Renal pelvis (tissue), 4 donors: ENCODE data around the gene SSH2. TPM values are rescaled to one million over a fixed set of nuclear protein-coding genes. Genes with fewer than 3 reads are reported as not detected.
"Not testable (repeated sequence)": the region's sequence is repeated elsewhere in the genome, so short reads cannot be mapped to it uniquely, and the experiment has no call there.

Experiments used
- DNase-seq: peaks from one replicate; pipeline ENCODE4 v3.0.0-alpha.2; 2013
- polyA plus RNA-seq, 3 donors: library from polyadenylated mRNA; unstranded; fragments of 120-200 nt; gene quantifications; one replicate each; pipeline ENCODE4 v1.2.1, GENCODE V29; 2013; ENCODE audit not compliant: insufficient read length in 3 of 3

The SSH2 gene
- polyA plus RNA-seq, 3 donors, result 16.2 to 19.8 (median 18.7) TPM

DNA sequence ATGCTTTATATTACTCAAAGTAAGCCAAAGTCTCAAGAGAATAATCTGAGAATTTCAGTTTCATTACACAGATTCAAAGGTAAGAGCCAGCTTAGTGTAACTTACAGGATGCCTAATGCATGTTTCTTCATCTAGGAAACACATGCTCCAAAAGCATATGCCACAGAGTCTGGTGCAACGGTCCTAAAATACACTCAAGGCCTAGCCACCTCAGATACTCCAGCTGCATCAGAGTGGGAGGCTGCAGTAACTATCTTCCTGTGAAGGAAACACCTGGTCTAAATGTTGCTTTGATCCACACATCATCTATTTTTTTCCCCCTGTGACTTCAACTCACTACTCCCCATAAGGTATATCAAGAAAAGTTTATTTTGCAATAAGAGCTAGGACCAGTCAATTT lies 255.7 kb downstream of the SSH2 start:
- DNase-seq, result no peak

- DNase-seq, result no peak
Observed at GRCh38 chr17:29671661-29672060, 258.4 kb downstream of the SSH2 start.

GRCh38 chr17:29669266-29669665 lies 260.8 kb downstream of the SSH2 start:
- no peak for DNase-seq

- no peak for DNase-seq
Observed at GRCh38 chr17:29667969-29668368, 262.1 kb downstream of the SSH2 start.

GRCh38 chr17:29665481-29665810 lies 264.6 kb downstream of the SSH2 start:
- DNase-seq, result no peak

DNA sequence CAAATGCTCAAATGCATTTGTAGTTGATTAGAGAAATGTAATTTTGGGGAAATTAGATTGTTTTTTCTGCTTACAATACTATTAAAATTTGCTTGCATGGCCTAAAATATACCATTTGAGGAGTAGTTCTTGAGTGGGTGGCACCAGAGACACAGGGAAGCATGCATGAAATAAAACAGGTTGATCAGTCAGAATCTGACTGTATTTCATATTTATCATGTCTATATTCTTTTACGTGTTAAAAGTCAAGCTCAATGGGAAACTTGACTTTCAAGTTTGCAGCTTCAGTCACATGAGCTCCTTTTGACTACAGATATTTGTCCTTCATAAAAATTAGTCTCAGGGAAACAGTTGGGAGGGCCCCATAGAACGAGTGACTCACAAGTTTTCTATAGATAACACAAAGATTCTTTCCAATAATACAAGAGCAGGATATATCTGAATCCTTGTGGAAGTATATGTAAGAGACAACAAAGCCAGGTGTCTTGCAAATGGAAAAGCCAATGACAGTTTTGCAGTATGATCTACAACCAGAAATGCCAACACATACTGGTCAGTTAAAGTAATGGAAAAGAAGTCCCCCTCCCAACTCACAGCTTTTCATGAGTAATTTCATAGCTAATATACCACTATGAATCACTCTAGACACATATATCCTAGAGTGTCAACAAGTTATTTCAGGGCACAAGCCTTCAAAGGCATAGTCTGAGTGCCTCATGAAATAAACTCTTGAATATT lies 265.1 kb downstream of the SSH2 start:
- no peak for DNase-seq

DNA sequence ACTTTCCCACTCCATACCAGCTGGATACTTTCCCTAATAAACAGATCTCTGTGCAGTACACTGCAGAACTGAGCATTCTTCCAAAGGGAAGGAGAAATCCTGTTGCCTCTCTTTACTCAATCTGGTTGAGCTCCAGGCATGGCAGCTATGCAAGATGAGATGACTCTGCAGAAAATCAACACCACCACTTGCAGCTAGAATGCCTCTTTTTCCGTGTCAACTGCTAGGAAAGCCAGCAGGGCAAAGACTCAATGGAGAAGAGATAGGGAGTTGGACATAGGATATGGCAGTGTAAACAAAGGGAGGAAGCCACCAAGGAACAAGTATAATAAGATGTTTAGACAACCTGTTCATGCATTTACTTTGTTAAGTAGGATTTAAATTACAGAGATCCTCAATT lies 266.9 kb downstream of the SSH2 start:
- DNase-seq, result no peak

DNA sequence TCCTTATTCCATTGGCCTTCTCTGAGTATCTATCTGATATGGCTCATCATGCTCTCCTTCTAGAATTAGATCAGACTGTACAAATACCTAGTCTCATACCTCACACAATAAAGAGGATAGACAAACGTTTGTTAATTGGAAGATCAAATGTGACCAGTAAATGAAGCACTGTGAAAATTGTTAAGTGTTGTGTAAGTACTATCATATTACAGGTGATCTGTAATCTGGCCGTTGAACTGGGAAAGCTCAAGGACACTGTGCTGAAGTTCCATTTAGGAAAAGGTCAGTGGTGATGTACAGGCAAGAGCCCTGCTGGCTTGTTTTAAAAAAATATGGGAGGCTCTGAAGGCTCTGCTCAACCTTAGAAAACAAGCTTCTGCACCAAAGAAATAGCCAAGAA lies 268.8 kb downstream of the SSH2 start:
- DNase-seq, result no peak

DNA sequence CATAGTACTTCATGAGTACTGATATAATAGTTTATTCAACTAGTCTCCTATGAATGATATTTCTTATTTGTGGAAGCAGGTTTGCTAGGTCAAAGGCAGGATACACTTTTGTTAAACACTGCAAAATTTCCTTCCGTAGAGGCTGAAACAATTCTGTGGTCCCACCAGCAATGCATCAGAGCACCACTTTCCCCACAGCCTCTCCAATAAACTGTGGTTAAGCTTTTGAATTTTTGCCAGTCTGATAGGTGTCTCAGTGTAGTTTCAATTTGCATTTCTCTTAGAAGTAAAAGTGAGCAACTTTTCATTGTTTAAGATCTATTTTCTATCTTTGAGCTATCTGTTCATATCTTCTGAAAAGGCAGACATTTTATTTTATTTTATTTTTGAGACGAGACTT lies 270.9 kb downstream of the SSH2 start:
- no peak for DNase-seq

DNA sequence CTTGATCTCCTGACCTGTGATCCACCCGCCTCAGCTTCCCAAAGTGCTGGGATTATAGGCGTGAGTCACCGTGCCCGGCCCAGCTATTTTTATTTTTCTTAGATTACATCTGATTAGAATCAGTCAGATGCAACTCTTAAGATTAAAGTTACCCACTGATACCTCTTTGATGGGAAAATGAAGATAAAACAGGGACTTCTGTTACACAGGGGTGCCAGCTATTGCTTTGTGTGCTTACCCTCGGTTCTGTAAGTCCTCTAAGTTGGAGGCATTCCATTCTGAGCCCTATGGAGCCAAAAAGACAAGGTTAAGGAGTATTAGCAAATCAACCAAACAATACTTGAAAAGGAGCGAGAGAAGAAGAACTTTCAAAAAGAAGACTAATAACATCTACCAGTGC lies 274.7 kb downstream of the SSH2 start:
- DNase-seq, result no peak

GRCh38 chr17:29653995-29654714 lies 275.9 kb downstream of the SSH2 start:
- DNase-seq, result no peak

DNA sequence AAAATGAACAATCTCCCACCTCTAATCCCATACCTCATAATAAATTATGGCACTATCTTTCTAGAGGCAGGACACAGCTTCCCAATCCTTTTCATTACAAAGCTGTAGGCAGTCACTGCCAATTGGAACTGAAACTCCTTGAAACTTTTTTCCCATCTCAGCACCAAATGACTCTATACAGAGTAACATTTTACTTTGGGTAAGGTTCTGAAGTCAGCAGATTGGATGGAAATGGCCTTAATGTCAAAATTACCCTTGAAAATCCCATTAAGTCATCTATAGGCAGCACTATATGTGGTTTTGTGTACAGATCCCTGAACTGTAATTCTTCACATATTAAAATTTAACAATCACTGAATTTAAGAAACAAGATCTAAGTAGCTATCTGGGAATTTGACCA lies 277.1 kb downstream of the SSH2 start:
- no peak for DNase-seq

GRCh38 chr17:29651913-29652312 lies 278.1 kb downstream of the SSH2 start:
- DNase-seq, result not testable (repeated sequence)

DNA sequence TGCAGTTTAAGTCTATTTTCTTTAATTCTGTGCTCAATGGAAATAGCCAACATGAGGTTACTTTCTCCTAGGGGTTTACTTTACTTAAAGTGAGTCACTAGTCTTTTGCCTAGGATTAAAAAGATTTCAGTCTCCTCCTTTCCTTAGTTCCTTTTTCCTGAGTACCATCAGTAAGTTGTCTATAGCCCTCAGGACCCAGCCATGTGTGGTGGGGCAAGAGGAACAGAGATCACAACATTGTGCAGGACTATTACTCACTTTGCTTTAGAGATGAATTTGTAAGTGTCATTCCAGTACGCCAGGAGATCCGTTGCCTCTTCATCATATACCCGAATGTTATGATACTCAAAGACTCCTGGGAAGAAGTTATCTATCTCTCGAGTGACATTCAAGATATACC lies 279.6 kb downstream of the SSH2 start:
- no peak for DNase-seq

GRCh38 chr17:29649359-29649758 lies 280.7 kb downstream of the SSH2 start:
- no peak for DNase-seq

- no peak for DNase-seq
Observed at GRCh38 chr17:29648005-29648404, 282.0 kb downstream of the SSH2 start.

GRCh38 chr17:29645515-29646051 lies 284.4 kb downstream of the SSH2 start:
- DNase-seq, result no peak

DNA sequence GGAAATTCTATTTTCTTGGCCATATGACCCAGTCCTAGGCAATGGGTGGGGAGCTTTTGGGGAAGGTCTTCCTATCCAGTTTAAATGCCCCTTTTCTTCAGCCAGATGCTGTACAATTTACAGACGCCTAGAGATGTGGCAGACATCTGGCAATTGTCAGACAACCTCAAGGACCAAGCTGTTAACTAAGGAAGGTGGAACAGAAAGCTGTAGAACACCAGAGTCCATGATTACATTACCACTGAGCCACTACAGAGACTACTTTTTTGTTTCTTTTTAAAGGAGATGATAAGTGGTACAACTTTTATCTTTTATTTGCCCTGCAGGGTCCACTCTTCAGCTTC lies 286.2 kb downstream of the SSH2 start:
- DNase-seq, result no peak

- peak; percentile 89 for DNase-seq
Observed at GRCh38 chr17:29642171-29642611, 287.8 kb downstream of the SSH2 start.

GRCh38 chr17:29640981-29641642 lies 288.9 kb downstream of the SSH2 start:
- DNase-seq, result no peak

DNA sequence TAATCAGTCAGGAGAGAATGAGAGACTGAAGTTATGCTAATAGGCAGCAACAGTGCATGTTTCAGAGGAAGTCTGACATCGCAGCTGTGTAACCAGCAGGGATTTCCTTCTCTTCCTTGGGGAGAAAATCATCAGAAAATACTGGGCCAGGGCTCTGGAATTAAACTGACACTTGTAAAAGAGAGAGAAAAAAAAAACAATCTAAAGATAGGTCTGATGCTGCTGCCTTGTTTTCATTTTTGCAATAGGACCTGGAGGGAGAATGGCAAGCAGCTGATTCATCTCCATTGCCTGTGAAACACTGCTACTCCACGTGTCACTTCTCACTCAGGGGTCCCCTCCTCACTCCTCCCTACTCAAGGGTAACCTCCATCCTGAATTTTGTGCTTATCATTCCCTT lies 289.6 kb downstream of the SSH2 start:
- no peak for DNase-seq

DNA sequence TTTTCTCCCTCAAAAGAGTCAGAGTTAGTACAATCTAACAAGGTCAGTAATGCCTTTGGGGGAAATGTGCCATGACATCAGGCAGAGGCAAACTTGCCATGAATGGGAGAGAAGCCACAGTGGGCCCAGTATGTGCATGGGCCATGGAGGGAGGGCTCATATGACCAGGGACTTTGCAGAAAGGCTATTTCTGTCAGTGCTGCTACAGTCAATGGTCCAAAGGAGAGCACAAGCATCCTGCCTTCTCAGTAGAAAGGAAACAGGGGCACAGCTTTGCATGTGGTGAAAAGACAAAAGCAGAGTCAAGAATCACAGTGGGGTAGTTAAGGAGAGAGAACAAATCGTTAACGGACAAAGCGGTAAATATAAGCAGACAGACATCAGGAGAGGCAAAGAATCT lies 296.1 kb downstream of the SSH2 start:
- no peak for DNase-seq

- no peak for DNase-seq
Observed at GRCh38 chr17:29630630-29631193, 299.3 kb downstream of the SSH2 start.
